Heart left ventricle (tissue), 16 donors: ENCODE measurements around the gene SEMA6A. TPM values are rescaled to one million over a fixed set of nuclear protein-coding genes. Genes with fewer than 3 reads are reported as not detected.

ENCODE experiments used
- ATAC-seq, 4 donors: fragments of 200-7000 bp; cut with Tn5 transposase; one replicate each; pipeline ENCODE4 v1.9.1; 2020 to 2022; ENCODE audit warnings: moderate library complexity in 4 of 4, mild to moderate bottlenecking in 3 of 4, moderate number of reproducible peaks in 1 of 4
- DNase-seq, 5 donors: peaks; one replicate each; pipeline ENCODE4 v3.0.0-alpha.2; 2020
- H3K27ac ChIP-seq, 12 donors: fragments of 200-600 bp; sonication (generic) in 4 of 12; one replicate each; pipeline versions ENCODE4 v1.5.0 to v1.8.0; 2016 to 2022; ENCODE audit warnings: mild to moderate bottlenecking in 2 of 12
- H3K27me3 ChIP-seq, 9 donors: fragments of 200-600 bp; sonication (generic) in 2 of 9; one replicate each; pipeline versions ENCODE4 v1.5.1 to v1.8.0; 2016 to 2022; ENCODE audit warnings: mild to moderate bottlenecking in 3 of 9
- H3K36me3 ChIP-seq, 9 donors: fragments of 200-600 bp; sonication (generic) in 2 of 9; one replicate each; pipeline versions ENCODE4 v1.5.0 to v1.8.0; 2018 to 2022; ENCODE audit warnings: mild to moderate bottlenecking in 2 of 9
- H3K4me1 ChIP-seq, 12 donors: fragments of 200-600 bp; sonication (generic) in 4 of 12; one replicate each; pipeline versions ENCODE4 v1.5.0 to v1.8.0; 2016 to 2022; ENCODE audit warnings: mild to moderate bottlenecking in 3 of 12
- H3K4me3 ChIP-seq, 12 donors: fragments of 200-600 bp; sonication (generic) in 4 of 12; one replicate each; pipeline versions ENCODE4 v1.5.0 to v1.8.0; 2017 to 2022; ENCODE audit warnings: mild to moderate bottlenecking in 9 of 12, moderate library complexity in 4 of 12
- H3K9me3 ChIP-seq, 12 donors: fragments of 200-600 bp; sonication (generic) in 4 of 12; one replicate each; pipeline versions ENCODE4 v1.5.0 to v1.8.0; 2016 to 2022; ENCODE audit warnings: mild to moderate bottlenecking in 1 of 12
- CTCF ChIP-seq, 12 donors: fragments of 200-600 bp; sonication (generic) in 4 of 12; IDR thresholded peaks; one replicate each; pipeline versions ENCODE4 v1.5.0 to v1.8.0; 2018 to 2022; ENCODE audit warnings: antibody characterized with exemption in 12 of 12, mild to moderate bottlenecking in 5 of 12
- POLR2A ChIP-seq, 2 donors: fragments of 450-650 bp; IDR thresholded peaks; one replicate each; pipeline ENCODE4 v1.6.1; 2017; ENCODE audit warnings: antibody characterized with exemption in 2 of 2, mild to moderate bottlenecking in 2 of 2, moderate library complexity in 2 of 2
- WGBS, 4 donors: extraction: QIAGEN DNeasy Blood & Tissue Kit in 2 of 4; methylation state at CpG; one replicate each; pipeline versions ENCODE4 v1.1.5 to v1.1.7; 2013 to 2018; 5-methylcytosine and 5-hydroxymethylcytosine counted together
- intact Hi-C, 10 donors: fragments of 100-400 bp; cut with DNase I; formaldehyde crosslinking; loops; one replicate each; pipeline versions ENCODE4 v1.11.1 to v1.14.2; 2022
- long read RNA-seq, 3 donors: library from polyadenylated mRNA; unstranded; transcript quantifications; one replicate each; pipeline ENCODE4 v2.0.0, GENCODE V29; 2020 to 2021
- polyA plus RNA-seq, 2 donors: library from polyadenylated mRNA; stranded (reverse); fragments of 200-250 nt; gene quantifications; one replicate each; pipeline ENCODE4 v1.2.3, GENCODE V29; 2013
- total RNA-seq, 9 donors: library from RNA; depleted of rRNA in 2 of 9; stranded (reverse); fragments of >200 nt in 2 of 9; fragmentation: NEBNext Ultra II Directional in 3 of 9; extraction: Animal tissue kit (Norgen Biotek cat#: 25700) in 3 of 9; gene quantifications; one replicate each; pipeline versions ENCODE4 v1.1.0 to v1.2.4, GENCODE V29; 2016 to 2023
- donor health status: ischemic (EF 13 %, LVEDD 7.1; RV severe dilation, severe dysfunction).
- donor health status: healthy with polysubstance abuse.
- donor health status: DM: no; HTN: yes; CAD: no.
- donor health status: DM: no; HTN: no; CAD: no.
- donor health status: ischemic (EF 25% LVEDD 6.9; RV normal size, moderate dysfunction).
- donor health status: ischemic (EF 25% LVEDD 5.7; RV mildly dilated, moderate dysfunction).
- donor health status: healthy.
- donor health status: DM: yes; HTN: yes; CAD: no.
- donor health status: ischemic (EF 35%, LVEDD 5.7; RV mildly dilated, moderate dysfunction).
- donor health status: nonischemic (EF 11% LVEDD 7.7; RV severe dilation, severe dysfunction).
- donor health status: DM: yes; HTN: yes; CAD: no.
- donor health status: PGD.
- donor health status: ischemic (EF 29% LVEDD 5.4; RV normal size, mild dysfunction).
- donor health status: nonischemic (EF 23%, LVEDD 6.1; RV moderate dilation, normal function).

Gene SEMA6A
- 10 to 100 TPM in 1 of 9 donors, 1 to 10 TPM in 8; 4.2 to 12.7 (median 7.2) TPM for total RNA-seq
- polyA plus RNA-seq: 1 to 10 TPM; 2.2 to 2.9 TPM
- long read RNA-seq, donor 1, partial matches to known transcripts: 0 of 1 reads
- long read RNA-seq, donor 1, other reads (novel, unspliced or antisense): 1 of 1 reads
- long read RNA-seq, donor 2, partial matches to known transcripts: 0 of 1 reads
- long read RNA-seq, donor 2, other reads (novel, unspliced or antisense): 1 of 1 reads
- long read RNA-seq, donor 3, partial matches to known transcripts: 0 of 6 reads
- long read RNA-seq, donor 3, other reads (novel, unspliced or antisense): 6 of 6 reads

- TF ChIP-seq CTCF (IDR thresholded peaks at IDR 0.05) (peak in 3 of 12 donors; percentile 8 to 28 (median 9)), POLR2A (IDR thresholded peaks at IDR 0.05) (peak in 1 of 2 donors; percentile 69)
- peak within 1 kb of the TSS; percentile 38 to 85 (median 80) for H3K27ac ChIP-seq
- H3K27me3 ChIP-seq: peaks cover 0 to 63% (median 6%) of the 10 kb centered on the region in 9 donors
- no peaks in the 10 kb centered on the region for H3K9me3 ChIP-seq
- peaks cover 0 to 43% (median 23%) of the 10 kb centered on the region in 12 donors for H3K4me1 ChIP-seq
- DNase-seq (peak; percentile 91 to 94 (median 93)), ATAC-seq (peak; percentile 87 to 94 (median 90))
- H3K36me3 ChIP-seq: no peaks in the 10 kb centered on the region
- intact Hi-C loops: loop anchor here (2.0 to 10.0 kb wide), 10 partner anchors 53 to 440 kb away; no protein-coding TSS in a partner anchor
- H3K4me3 ChIP-seq: peak within 1 kb of the TSS; percentile 42 to 84 (median 68)
- WGBS, 4 donors: 0 to 2% (median 1%) methylated on average over 33 to 66 of the region's 66 CpGs
Observed at GRCh38 chr5:116574367-116575325, at the start of gene SEMA6A. Gene SEMA6A (minus strand): TSS chr5:116574823. CDS start chr5:116504944, 69,879 bp downstream.

GRCh38 chr5:116622375-116623050 is 47.9 kb upstream of the SEMA6A start:
- TF ChIP-seq POLR2A (IDR thresholded peaks at IDR 0.05) (no peak), CTCF (IDR thresholded peaks at IDR 0.05) (no peak)
- no peak overlapping the region for H3K27ac ChIP-seq
- DNase-seq (no peak), ATAC-seq (no peak)
- 91 to 97% (median 93%) methylated on average over 7 of the region's 7 CpGs for WGBS, 4 donors
- H3K27me3 ChIP-seq: no peaks in the 10 kb centered on the region
- intact Hi-C loops: no loop called here
- no peaks in the 10 kb centered on the region for H3K9me3 ChIP-seq
- H3K4me1 ChIP-seq: peaks cover 0 to 21% (median 7%) of the 10 kb centered on the region in 12 donors
- no peak overlapping the region for H3K4me3 ChIP-seq
- H3K36me3 ChIP-seq: no peaks in the 10 kb centered on the region

GRCh38 chr5:116621599-116621998 is 47.0 kb upstream of the SEMA6A start:
- no peak for TF ChIP-seq POLR2A (IDR thresholded peaks at IDR 0.05)
- no peak for TF ChIP-seq CTCF (IDR thresholded peaks at IDR 0.05)
- ATAC-seq: no peak
- WGBS, 4 donors: 92 to 100% (median 97%) methylated on average over 2 of the region's 2 CpGs

More at GRCh38 chr5:116621599-116621998, 47.0 kb upstream of the SEMA6A start:
- Histone ChIP-seq H3K4me3 (no peak overlapping the region), H3K36me3 (no peaks in the 10 kb centered on the region), H3K4me1 (peaks cover 0 to 16% (median 5%) of the 10 kb centered on the region in 12 donors), H3K27me3 (no peaks in the 10 kb centered on the region), H3K27ac (no peak overlapping the region), H3K9me3 (no peaks in the 10 kb centered on the region)
- intact Hi-C loops: no loop called here
- DNase-seq: no peak
